ENCODE measurements around the gene ZFAND3.

Gene ZFAND3

DNA sequence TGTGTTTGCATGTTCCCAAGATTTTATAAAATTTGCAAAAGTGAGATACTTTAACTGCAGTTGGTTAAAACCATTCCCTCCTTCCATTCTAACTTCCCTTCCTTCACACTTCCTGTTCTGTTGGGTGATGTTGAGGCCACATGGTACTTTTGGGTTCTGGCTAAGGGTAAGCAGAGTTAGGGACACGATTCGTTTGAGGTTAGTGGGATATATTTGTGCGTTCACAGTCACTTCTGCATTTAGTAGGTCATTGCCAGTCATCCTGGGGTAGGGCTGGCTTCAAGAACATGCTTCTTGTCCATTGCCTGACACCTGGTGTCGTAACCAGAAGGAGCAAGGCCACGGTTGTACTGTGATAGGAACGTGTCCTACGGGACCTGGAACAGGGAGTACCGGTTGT lies 340.1 kb downstream of the ZFAND3 start:
- Mint-ChIP-seq H3K36me3 (peaks cover 47% of the 10 kb centered on the region), H3K9me3 (peaks cover 16% of the 10 kb centered on the region), H3K4me1 (no peaks in the 10 kb centered on the region), H3K4me3 (no peak overlapping the region), H3K27me3 (no peaks in the 10 kb centered on the region), H3K27ac (no peak overlapping the region)
- no peak for ATAC-seq

DNA sequence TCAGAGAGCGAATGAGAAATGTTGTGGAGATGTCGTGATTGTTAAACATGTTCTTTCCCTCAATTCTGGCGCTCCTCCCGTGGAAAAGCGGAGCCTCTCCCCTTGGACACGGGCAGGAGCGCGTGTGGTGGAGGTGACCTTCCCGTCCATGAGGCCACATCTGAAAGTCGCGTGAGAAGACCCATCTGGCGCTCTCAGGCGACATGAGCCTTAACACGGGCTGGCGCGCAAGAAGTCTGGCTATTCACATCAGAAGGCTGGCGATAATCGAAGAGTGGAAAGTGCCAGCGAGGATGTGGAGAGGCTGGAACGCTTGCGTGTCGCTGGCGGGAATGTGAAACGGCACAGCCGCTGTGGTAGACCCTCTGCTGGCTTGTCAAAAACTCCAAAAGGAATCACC lies 341.3 kb downstream of the ZFAND3 start:
- H3K4me1 Mint-ChIP-seq, result no peaks in the 10 kb centered on the region
- no peak for ATAC-seq
- H3K27ac Mint-ChIP-seq, result no peak overlapping the region
- peaks cover 40% of the 10 kb centered on the region for H3K36me3 Mint-ChIP-seq
- no peak overlapping the region for H3K4me3 Mint-ChIP-seq
- H3K9me3 Mint-ChIP-seq, result peaks cover 16% of the 10 kb centered on the region
- H3K27me3 Mint-ChIP-seq, result no peaks in the 10 kb centered on the region

DNA sequence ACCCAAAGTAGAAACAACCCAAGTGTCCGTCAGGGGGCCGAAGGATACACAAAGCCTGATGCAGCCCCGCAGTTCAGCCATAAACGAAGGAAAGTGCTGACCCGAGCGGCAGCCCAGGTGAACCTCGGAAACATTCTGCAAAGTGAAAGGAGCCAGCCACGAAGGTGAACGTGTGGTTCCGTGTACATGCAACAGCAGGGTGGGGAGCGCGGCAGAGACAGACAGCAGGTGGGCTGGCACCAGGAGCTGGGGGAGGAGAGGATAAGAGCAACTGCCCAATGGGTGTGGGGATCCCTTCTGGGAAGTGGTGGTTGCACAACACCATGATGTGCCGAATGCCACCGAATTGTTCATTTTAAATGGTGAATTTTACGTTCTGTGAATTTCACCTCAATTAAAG lies 341.8 kb downstream of the ZFAND3 start:
- Mint-ChIP-seq H3K9me3 (peaks cover 16% of the 10 kb centered on the region), H3K36me3 (peaks cover 40% of the 10 kb centered on the region), H3K27me3 (no peaks in the 10 kb centered on the region), H3K27ac (no peak overlapping the region), H3K4me1 (no peaks in the 10 kb centered on the region), H3K4me3 (no peak overlapping the region)
- no peak for ATAC-seq

DNA sequence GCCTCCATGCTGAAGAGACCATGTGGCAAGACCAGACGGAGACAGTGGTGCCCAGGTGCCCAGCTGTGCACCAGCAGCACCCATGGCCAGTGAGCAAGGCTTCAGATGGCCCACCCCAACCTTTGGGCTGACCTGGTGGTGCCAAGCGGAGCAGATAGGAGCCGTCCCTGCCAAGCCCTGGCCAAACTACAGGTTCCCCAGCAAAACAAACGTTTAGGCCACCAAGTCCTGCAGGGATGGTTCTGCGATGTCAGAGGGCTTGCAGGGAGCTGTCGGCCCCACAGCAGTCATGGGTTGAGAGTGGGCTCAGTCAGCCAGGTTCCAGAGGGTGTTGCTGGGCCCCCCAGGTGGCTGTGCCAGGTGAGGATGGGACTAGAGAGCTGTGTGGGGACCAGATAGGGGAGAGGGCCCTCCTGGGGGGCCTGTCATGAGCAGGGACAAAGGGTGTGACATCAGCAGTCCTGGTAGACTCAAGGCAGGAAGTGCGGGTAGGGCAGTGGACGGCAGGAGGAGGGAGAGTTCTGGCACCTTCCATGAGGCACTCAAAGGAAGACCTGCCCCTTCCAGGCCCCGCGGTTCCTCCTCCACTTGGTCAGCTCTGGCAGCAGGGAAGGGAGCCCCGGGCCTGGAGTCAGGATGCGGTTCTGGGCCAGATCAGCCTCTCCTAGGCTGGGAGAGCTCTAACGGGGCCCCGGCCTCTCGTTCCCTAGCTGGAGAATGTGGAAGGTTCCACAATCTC lies 342.4 kb downstream of the ZFAND3 start:
- H3K27ac Mint-ChIP-seq, result no peak overlapping the region

DNA sequence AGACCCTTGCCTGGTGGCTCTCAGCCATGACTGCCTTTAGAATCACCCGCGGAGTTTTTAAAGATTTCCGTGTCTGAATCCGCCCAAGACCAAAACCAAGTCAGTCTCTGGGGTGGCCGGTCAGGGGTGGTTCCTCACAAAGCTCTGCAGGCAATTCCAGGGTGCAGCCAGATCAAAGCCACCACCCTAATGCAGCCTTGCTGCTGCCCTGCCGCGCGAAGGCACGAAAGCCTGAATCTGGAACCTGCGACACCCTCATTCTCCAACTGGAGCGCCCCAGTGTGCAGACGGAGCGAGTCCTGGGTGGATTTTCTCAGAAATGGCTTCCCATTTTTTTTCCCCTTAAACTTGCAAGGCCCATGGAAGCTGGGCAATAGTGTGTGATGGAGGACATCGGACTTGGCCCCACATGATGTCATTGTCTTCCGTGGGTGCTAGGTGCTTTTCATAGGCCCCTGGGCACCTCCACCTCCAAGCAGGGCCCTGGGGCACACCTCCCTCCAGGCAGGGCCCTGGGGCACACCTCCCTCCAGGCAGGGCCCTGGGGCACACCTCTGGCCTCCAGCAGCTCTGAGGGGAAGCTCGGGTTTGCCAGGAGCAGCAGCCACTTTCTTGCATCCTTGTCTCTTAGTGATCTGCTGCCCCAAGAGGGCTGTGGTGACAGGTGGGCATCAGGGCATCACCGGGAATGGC lies 343.1 kb downstream of the ZFAND3 start:
- H3K9me3 Mint-ChIP-seq, result peaks cover 16% of the 10 kb centered on the region
- no peak overlapping the region for H3K4me3 Mint-ChIP-seq
- H3K4me1 Mint-ChIP-seq, result no peaks in the 10 kb centered on the region
- ATAC-seq, result peak; percentile 32
- H3K27ac Mint-ChIP-seq, result no peak overlapping the region
- no peaks in the 10 kb centered on the region for H3K27me3 Mint-ChIP-seq
- H3K36me3 Mint-ChIP-seq, result peaks cover 33% of the 10 kb centered on the region

More for the DNA sequence above, 342.4 kb downstream of the ZFAND3 start:
- H3K9me3 Mint-ChIP-seq, result peaks cover 16% of the 10 kb centered on the region
- H3K27me3 Mint-ChIP-seq, result no peaks in the 10 kb centered on the region
- no peaks in the 10 kb centered on the region for H3K4me1 Mint-ChIP-seq
- no peak for ATAC-seq
- no peak overlapping the region for H3K4me3 Mint-ChIP-seq
- H3K36me3 Mint-ChIP-seq, result peaks cover 40% of the 10 kb centered on the region

DNA sequence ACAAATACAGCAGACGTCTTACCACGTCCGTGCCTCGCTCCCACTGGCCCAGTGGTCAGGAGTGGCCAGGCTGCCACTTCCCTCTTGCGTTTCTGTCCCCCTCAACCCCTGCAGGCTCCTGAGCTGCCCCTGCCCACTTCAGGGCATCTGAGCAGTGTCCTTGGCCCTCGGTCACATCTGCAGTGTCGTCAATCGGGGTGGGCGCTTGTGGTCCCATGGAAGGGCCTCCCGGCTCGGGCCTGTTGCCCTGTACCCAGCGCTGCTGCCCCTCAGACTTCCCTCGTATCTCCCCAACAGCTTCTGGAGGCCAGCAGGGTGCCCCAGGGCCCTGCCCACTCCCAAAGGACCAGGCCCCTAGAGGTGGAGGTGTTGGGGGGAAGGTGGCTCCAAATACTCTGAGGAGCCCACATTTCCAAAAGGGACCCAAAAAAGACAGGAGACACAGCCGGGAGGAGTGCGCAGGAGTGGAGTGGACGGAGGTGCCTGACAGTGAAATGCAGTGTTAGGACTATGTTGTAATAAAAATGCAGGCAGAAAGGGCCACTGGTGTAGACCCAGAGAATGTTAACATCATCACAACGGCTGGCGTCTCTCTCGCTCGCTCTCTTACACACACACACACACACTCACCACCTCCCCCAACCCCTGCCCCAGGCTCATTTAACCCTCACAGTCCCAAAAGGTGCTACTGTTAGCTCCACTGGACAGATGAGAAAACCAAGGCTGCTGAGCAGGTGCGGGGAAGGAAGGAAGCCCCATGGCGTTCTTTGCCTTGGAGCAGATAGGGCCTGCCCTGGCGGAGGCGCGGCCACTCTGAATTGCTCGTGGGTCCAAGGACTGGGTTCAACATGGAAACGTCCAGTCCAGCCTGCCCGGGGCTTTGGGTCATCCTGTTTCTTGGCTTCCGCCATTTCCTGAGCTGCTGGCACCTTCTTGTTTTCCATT lies 343.9 kb downstream of the ZFAND3 start:
- Mint-ChIP-seq H3K36me3 (peaks cover 26% of the 10 kb centered on the region), H3K27me3 (no peaks in the 10 kb centered on the region), H3K4me3 (no peak overlapping the region), H3K4me1 (no peaks in the 10 kb centered on the region), H3K9me3 (peaks cover 12% of the 10 kb centered on the region), H3K27ac (no peak overlapping the region)
- no peak for ATAC-seq

DNA sequence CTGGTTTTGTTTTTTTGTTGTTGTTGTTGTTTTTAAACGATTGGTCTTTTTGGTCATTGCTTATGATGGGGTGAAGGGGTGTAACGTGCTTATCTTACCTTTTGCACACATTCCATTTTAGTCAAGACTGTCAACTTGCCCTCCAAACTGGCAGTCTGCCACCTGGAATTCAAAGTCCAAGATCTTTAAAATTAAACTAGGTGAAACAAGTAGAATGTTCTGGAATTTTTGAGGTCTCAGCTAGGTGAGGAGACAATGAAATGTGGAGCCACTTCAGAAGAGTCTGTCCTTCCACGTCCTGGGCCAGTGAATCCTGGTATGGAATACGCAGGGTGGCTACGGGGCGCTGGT lies 344.6 kb downstream of the ZFAND3 start:
- Mint-ChIP-seq H3K27me3 (no peaks in the 10 kb centered on the region), H3K36me3 (peaks cover 20% of the 10 kb centered on the region), H3K27ac (no peak overlapping the region), H3K4me3 (no peak overlapping the region), H3K9me3 (peaks cover 7% of the 10 kb centered on the region), H3K4me1 (no peaks in the 10 kb centered on the region)
- no peak for ATAC-seq

DNA sequence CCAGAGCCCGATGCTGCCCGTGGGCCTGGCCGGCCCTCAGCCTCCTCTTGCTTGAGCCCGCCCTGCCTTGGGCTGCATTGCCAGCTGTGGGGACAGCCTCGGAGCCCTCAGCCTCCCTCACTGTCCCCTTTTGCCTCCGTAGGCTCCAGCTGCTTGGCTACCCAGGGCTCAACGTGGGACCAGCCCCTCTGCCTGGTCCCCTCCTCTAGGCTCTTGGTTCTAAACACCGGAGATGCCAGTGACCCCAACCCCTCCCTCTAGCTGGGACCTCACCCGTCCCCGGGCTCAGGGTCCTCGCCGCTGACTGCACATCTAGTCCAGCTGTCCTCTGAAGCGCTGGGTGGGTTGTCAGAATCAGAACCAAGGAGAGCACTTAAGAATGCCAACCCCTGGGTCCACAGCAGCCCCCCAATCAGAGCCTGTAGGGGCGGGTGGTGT lies 345.2 kb downstream of the ZFAND3 start:
- H3K27ac Mint-ChIP-seq, result no peak overlapping the region
- H3K36me3 Mint-ChIP-seq, result peaks cover 15% of the 10 kb centered on the region
- no peaks in the 10 kb centered on the region for H3K4me1 Mint-ChIP-seq
- ATAC-seq, result no peak
- no peaks in the 10 kb centered on the region for H3K27me3 Mint-ChIP-seq
- H3K4me3 Mint-ChIP-seq, result no peak overlapping the region
- peaks cover 6% of the 10 kb centered on the region for H3K9me3 Mint-ChIP-seq

DNA sequence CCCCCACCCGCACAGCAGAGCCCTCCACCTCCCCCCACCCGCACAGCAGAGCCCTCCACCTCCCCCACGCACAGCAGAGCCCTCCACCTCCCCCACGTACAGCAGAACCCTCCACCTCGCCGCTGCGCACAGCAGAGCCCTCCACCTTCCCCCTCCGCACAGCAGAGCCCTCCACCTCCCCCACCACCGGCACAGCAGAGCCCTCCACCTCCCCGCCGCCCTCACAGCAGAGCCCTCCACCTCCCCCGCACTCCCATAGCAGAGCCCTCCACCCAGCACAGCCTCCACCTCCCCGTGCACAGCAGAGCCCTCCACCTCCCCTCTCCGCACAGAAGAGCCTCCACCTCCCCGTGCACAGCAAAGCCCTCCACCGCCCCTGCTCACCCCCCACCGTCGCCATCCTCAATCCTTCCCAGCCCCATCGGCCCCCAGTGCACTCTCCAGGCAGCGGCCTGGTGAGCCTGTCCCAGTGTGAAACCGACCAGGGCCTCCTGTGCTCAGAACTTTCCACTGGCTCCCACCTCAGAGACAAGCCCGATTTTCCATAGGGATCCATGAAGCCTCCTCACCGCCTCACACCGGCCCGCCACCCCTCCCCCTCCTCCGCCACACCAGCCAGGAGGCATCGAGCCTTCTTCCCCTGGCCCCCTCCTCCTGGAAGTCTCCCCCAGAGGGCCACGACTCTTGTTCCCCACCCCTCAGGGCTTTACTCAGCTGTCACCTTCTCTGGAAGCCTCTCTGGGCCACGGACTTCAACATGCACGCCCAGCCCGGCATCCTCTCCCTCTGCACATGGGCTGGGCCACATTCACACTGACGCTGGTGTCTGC lies 347.1 kb downstream of the ZFAND3 start:
- Mint-ChIP-seq H3K27ac (no peak overlapping the region), H3K4me1 (no peaks in the 10 kb centered on the region), H3K27me3 (no peaks in the 10 kb centered on the region), H3K4me3 (no peak overlapping the region), H3K9me3 (no peaks in the 10 kb centered on the region), H3K36me3 (no peaks in the 10 kb centered on the region)
- no peak for ATAC-seq

DNA sequence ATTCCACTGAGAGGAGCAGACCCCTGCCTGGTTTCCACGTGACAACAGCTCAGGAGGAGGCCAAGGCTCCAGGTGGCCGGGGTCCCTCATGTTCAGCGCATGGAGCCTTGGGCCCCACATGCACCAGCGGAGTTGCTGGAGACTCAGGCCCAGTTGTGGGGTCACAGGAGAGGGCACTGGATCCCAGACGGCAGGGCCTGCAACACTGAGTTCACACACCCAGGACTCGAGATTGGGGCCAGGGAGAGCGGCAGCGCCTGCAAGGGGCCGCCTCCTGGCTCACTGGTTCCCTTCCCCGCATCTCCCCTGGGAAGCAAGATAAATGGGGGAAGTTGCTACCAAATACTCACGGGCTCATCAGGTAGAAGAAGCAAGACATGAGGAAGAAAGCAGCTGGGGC lies 348.1 kb downstream of the ZFAND3 start:
- no peak overlapping the region for H3K4me3 Mint-ChIP-seq
- no peak for ATAC-seq
- H3K27ac Mint-ChIP-seq, result no peak overlapping the region
- no peaks in the 10 kb centered on the region for H3K4me1 Mint-ChIP-seq
- H3K36me3 Mint-ChIP-seq, result no peaks in the 10 kb centered on the region
- no peaks in the 10 kb centered on the region for H3K27me3 Mint-ChIP-seq
- no peaks in the 10 kb centered on the region for H3K9me3 Mint-ChIP-seq

DNA sequence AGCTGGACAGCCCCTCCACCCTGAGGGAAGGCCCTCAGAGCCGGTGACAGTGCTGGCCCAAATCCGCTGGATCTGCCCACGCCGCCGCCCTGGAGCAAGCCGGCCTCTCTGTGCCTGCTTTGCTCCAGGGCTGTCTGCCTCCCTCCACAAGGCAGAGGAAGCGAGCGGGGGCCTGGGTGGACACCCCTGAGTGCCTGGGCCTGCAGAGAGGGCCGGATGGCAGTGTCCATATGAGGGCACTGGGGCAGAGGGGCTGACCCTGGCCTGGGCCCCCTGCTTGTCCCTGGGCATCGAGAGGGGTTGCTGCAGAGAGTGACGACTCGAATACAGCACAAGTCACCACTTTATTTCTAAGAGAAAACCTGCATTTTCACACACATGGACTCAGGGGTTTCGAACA lies 348.6 kb downstream of the ZFAND3 start:
- H3K4me1 Mint-ChIP-seq, result no peaks in the 10 kb centered on the region
- H3K9me3 Mint-ChIP-seq, result no peaks in the 10 kb centered on the region
- H3K4me3 Mint-ChIP-seq, result no peak overlapping the region
- no peak overlapping the region for H3K27ac Mint-ChIP-seq
- ATAC-seq, result no peak
- no peaks in the 10 kb centered on the region for H3K36me3 Mint-ChIP-seq
- no peaks in the 10 kb centered on the region for H3K27me3 Mint-ChIP-seq

DNA sequence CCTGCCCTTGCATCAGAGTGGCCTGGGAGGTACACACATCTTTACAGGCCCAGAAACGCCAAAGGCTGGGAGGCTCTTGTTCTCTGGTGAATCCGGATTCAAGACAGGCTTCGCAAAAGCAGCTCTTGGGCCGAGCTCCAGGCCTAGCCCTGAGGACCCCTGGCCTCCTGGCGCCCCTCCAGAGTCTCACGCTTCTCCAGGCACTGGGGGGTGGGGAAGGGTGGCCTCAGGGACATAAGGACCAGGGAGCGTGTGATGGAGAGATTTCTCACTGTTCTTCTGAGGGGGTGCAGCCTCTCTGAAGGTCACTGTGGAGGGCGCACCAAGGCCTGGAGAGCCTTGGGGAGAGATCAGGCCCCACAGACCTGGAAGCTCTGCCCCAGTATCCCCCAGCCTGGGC lies 349.2 kb downstream of the ZFAND3 start:
- H3K9me3 Mint-ChIP-seq, result no peaks in the 10 kb centered on the region
- peaks cover 4% of the 10 kb centered on the region for H3K36me3 Mint-ChIP-seq
- no peaks in the 10 kb centered on the region for H3K27me3 Mint-ChIP-seq
- H3K27ac Mint-ChIP-seq, result no peak overlapping the region
- no peak for ATAC-seq
- H3K4me1 Mint-ChIP-seq, result no peaks in the 10 kb centered on the region
- no peak overlapping the region for H3K4me3 Mint-ChIP-seq

DNA sequence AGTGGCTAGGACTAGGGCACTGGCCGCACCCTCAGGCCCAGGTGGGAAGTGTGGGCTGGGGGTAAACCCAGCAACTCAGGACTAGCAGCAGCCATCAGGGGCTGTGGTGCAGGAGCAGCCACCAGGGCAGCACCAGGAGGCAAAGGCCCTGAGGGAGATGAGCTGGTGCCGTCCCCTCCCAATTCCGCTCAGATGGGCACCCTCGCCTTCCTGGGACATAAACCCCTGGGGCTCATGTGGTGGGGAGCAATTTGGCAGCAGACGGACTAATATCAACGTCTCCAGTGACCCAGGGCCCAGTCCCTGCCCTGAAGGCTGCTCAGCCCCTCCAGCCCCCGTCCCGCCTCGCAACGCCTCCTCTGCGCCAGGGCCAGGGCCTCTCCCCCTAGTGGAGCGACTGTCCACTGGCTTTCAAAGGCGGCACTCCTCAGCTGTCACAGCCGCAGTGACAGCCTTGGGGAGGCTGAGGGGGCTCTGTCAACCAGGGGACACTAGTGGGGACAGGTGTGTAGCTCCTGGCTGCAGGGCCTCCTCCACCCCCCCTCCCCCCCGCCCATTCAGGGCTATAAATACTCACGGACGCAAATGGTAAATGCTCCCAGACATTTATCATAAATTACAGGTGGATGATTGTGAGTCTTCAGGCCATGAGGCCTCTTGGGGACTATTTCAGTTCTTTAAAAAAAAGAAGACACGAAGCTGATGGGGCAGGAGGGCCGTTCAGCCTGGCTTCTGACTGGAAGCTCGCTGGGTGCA lies 349.9 kb downstream of the ZFAND3 start:
- ATAC-seq, result no peak
- Mint-ChIP-seq H3K4me1 (no peaks in the 10 kb centered on the region), H3K36me3 (peaks cover 9% of the 10 kb centered on the region), H3K27me3 (no peaks in the 10 kb centered on the region), H3K27ac (no peak overlapping the region), H3K9me3 (no peaks in the 10 kb centered on the region), H3K4me3 (no peak overlapping the region)

DNA sequence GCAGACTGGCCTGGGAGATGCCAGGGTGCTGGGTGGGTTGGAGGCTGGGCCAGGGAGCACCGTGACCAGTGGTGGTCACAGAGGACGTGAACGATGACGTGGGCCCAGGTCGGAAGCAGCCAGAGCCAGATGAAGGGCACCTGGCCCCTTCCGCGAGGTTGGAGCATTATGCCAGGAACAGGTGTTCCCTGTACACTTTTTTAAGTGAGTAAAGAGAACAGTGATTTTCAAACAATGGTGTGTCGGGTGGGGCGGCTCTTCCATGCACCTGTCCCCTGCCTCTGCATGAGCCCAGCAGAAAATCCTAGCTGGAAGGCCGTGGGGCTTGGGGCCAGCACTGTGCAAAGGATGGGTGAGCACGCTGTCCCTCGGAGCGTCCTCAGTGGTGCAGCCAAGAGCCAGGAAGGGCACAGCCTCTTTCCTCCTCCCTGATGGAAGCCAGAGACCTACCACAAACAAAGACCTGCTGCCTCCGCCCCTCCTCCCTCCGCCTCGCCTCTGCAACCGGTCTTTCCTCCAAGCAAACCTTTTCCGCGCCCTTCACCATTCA lies 350.5 kb downstream of the ZFAND3 start:
- no peak overlapping the region for H3K27ac Mint-ChIP-seq

More for the DNA sequence above, 350.5 kb downstream of the ZFAND3 start:
- Mint-ChIP-seq H3K4me1 (no peaks in the 10 kb centered on the region), H3K36me3 (peaks cover 10% of the 10 kb centered on the region), H3K4me3 (no peak overlapping the region), H3K27me3 (no peaks in the 10 kb centered on the region), H3K9me3 (no peaks in the 10 kb centered on the region)
- ATAC-seq, result no peak
